Central memory CD4-positive, alpha-beta T cell (primary cell): ENCODE results near the gene GUCA1A.
"Not testable (repeated sequence)": the region's sequence is repeated elsewhere in the genome, so short reads cannot be mapped to it uniquely, and the experiment has no call there.

Source experiments
- DNase-seq: peaks from one replicate; pipeline ENCODE4 v3.0.0; 2022

The GUCA1A gene

GRCh38 chr6:42177514-42178364 is 4.6 kb downstream of the GUCA1A start:
- DNase-seq = no peak

- no peak for DNase-seq
Observed at GRCh38 chr6:42179261-42179944, 6.2 kb downstream of the GUCA1A start.

GRCh38 chr6:42179945-42180313 is 6.8 kb downstream of the GUCA1A start:
- DNase-seq = no peak

GRCh38 chr6:42182101-42182500 is 8.9 kb downstream of the GUCA1A start:
- DNase-seq = no peak

- no peak for DNase-seq
Observed at GRCh38 chr6:42184475-42184874, 11.3 kb downstream of the GUCA1A start.

- no peak for DNase-seq
Observed at GRCh38 chr6:42185597-42185996, 12.4 kb downstream of the GUCA1A start.

GRCh38 chr6:42188406-42188805 is 15.2 kb downstream of the GUCA1A start:
- no peak for DNase-seq

GRCh38 chr6:42190554-42191183 is 17.5 kb downstream of the GUCA1A start:
- no peak for DNase-seq

- not testable (repeated sequence) for DNase-seq
Observed at GRCh38 chr6:42192385-42192784, 19.2 kb downstream of the GUCA1A start.

- no peak for DNase-seq
Observed at GRCh38 chr6:42193491-42193894, 20.3 kb downstream of the GUCA1A start.

GRCh38 chr6:42194056-42194455 is 20.9 kb downstream of the GUCA1A start:
- DNase-seq = no peak

- DNase-seq = no peak
Observed at GRCh38 chr6:42195415-42195814, 22.3 kb downstream of the GUCA1A start.

- DNase-seq = no peak
Observed at GRCh38 chr6:42197555-42198362, 24.6 kb downstream of the GUCA1A start.

- no peak for DNase-seq
Observed at GRCh38 chr6:42199106-42199981, 26.2 kb downstream of the GUCA1A start.

GRCh38 chr6:42200035-42200434 is 26.9 kb downstream of the GUCA1A start:
- no peak for DNase-seq

GRCh38 chr6:42201382-42201781 is 28.2 kb downstream of the GUCA1A start:
- no peak for DNase-seq

GRCh38 chr6:42202131-42202915 is 29.2 kb downstream of the GUCA1A start:
- not testable (repeated sequence) for DNase-seq

GRCh38 chr6:42203183-42203582 is 30.0 kb downstream of the GUCA1A start:
- DNase-seq = no peak

- DNase-seq = no peak
Observed at GRCh38 chr6:42204768-42205282, 31.7 kb downstream of the GUCA1A start.

GRCh38 chr6:42207559-42207958 is 34.4 kb downstream of the GUCA1A start:
- not testable (repeated sequence) for DNase-seq

- no peak for DNase-seq
Observed at GRCh38 chr6:42210551-42210950, 37.4 kb downstream of the GUCA1A start.
